K562 (cell line): Measurements from ENCODE around the gene LST1. TPM values are rescaled to one million over a fixed set of nuclear protein-coding genes. Genes with fewer than 3 reads are reported as not detected.

Experiments
- BDP1 ChIP-seq: IDR thresholded peaks from 3 replicates; pipeline ENCODE4 v1.6.1; 2011; ENCODE audit not compliant: insufficient read length, insufficient read depth
- CREB1 ChIP-seq, 2 experiments: sonication (generic) in 1 of 2; formaldehyde crosslinking in 1 of 2; IDR thresholded peaks; 2 replicates each; pipeline versions ENCODE4 v1.6.1 to v1.8.0; 2012 to 2022; ENCODE audit warnings: inconsistent platforms in 1 of 2, mild to moderate bottlenecking in 1 of 2, missing genetic modification reagents in 1 of 2, moderate library complexity in 1 of 2
- CREM ChIP-seq: IDR thresholded peaks from 2 replicates; pipeline ENCODE4 v1.6.1; 2014; ENCODE audit warnings: antibody characterized with exemption, low read depth
- HIVEP1 ChIP-seq: fragments of 250-450 bp; sonication (Bioruptor Pico); IDR thresholded peaks from 2 replicates; pipeline ENCODE4 v1.4.0; 2020; ENCODE audit warnings: mild to moderate bottlenecking
- HMG20B ChIP-seq: fragments of 250-450 bp; sonication (Bioruptor Pico); IDR thresholded peaks from 2 replicates; pipeline ENCODE4 v1.5.0; 2021; ENCODE audit warnings: mild to moderate bottlenecking
- HNRNPUL1 ChIP-seq: fragments of 200-400 bp; formaldehyde crosslinking; IDR thresholded peaks from 2 replicates; pipeline ENCODE4 v1.6.1; 2017; ENCODE audit warnings: low read length
- IRF2 ChIP-seq: sonication (generic); formaldehyde crosslinking; IDR thresholded peaks from 2 replicates; pipeline ENCODE4 v1.8.1; 2022; ENCODE audit warnings: mild to moderate bottlenecking, missing genetic modification reagents
- KDM4B ChIP-seq, 2 experiments: fragments of 450-650 bp in 1 of 2; sonication (generic) in 1 of 2; IDR thresholded peaks; 2 replicates each; pipeline ENCODE4 v1.6.1; 2016 to 2017; ENCODE audit warnings: borderline replicate concordance in 2 of 2, antibody characterized with exemption in 1 of 2, low read depth in 1 of 2, mild to moderate bottlenecking in 1 of 2
- MIER1 ChIP-seq: fragments of 450-650 bp; IDR thresholded peaks from 2 replicates; pipeline ENCODE4 v1.6.1; 2016; ENCODE audit warnings: antibody characterized with exemption, mild to moderate bottlenecking, low read depth
- NBN ChIP-seq: fragments of 450-650 bp; IDR thresholded peaks from 2 replicates; pipeline ENCODE4 v1.6.1; 2016; ENCODE audit warnings: low read depth, mild to moderate bottlenecking
- SMAD4 ChIP-seq: fragments of 250-450 bp; sonication (Bioruptor Pico); conservative IDR thresholded peaks from 2 replicates; pipeline ENCODE4 v1.8.0; 2021; ENCODE audit warnings: inconsistent platforms, mild to moderate bottlenecking, moderate library complexity
- U2AF1 ChIP-seq: fragments of 200-400 bp; formaldehyde crosslinking; optimal IDR thresholded peaks from 2 replicates; pipeline ENCODE3; 2017; ENCODE audit warnings: mild to moderate bottlenecking, low read depth, low read length, moderate library complexity
- ZNF551 ChIP-seq: fragments of 250-450 bp; sonication (Bioruptor Pico); IDR thresholded peaks from 2 replicates; pipeline ENCODE4 v1.5.0; 2021; ENCODE audit warnings: mild to moderate bottlenecking, moderate library complexity
- ZNF75A ChIP-seq: fragments of 450-650 bp; formaldehyde crosslinking; IDR thresholded peaks from 2 replicates; pipeline ENCODE4 v1.4.0; 2020; ENCODE audit warnings: mild to moderate bottlenecking
- polyA plus RNA-seq, 8 experiments: library from polyadenylated mRNA; depleted of rRNA in 4 of 8; stranded (reverse) in 5 of 8; unstranded in 3 of 8; fragments of >200 nt; fragmentation: Nextera tagmentation in 2 of 8; fragmentation: Illumina TruSeq in 1 of 8; extraction: Ambion mirVana in 2 of 8; extraction: Trizol in 1 of 8; gene quantifications; 2 replicates each; pipeline versions ENCODE4 v1.2.1 to v1.2.3, GENCODE V29; 2011 to 2014; ENCODE audit warnings: inconsistent platforms in 1 of 8, missing spikeins in 1 of 8
- total RNA-seq, 7 experiments: library from RNA; depleted of rRNA in 6 of 7; stranded (reverse); fragments of >200 nt in 6 of 7; fragmentation: Illumina TruSeq in 2 of 7; extraction: Trizol in 2 of 7; gene quantifications; 2 replicates each; pipeline versions ENCODE4 v1.2.1 to v1.2.3, GENCODE V29; 2011 to 2021; ENCODE audit warnings: low replicate concordance in 1 of 7
- TF ChIP-seq, protein P1 (sequence below): sonication (generic); formaldehyde crosslinking; IDR thresholded peaks from 2 replicates; pipeline ENCODE4 v1.8.1; 2023; ENCODE audit warnings: missing genetic modification reagents, mild to moderate bottlenecking, borderline replicate concordance
- TF ChIP-seq, protein P2 (sequence below): fragments of 450-650 bp; formaldehyde crosslinking; IDR thresholded peaks from 2 replicates; pipeline ENCODE4 v1.4.0; 2022; ENCODE audit warnings: missing genetic modification characterization
- TF ChIP-seq, protein P3 (sequence below): fragments of 150-350 bp; conservative IDR thresholded peaks from 2 replicates; pipeline ENCODE4 v1.6.1; 2014; ENCODE audit warnings: low read length
- TF ChIP-seq, protein P4 (sequence below): fragments of 250-450 bp; sonication (Bioruptor Pico); IDR thresholded peaks from 2 replicates; pipeline ENCODE4 v1.5.0; 2021

LST1 gene
- total and polyA plus RNA-seq, 9 of the 15 experiments (the other 6 are each of a cell fraction or from before 2014, with no cell fraction given), result 0.82 to 7.8 (median 1.7) TPM

DNA sequence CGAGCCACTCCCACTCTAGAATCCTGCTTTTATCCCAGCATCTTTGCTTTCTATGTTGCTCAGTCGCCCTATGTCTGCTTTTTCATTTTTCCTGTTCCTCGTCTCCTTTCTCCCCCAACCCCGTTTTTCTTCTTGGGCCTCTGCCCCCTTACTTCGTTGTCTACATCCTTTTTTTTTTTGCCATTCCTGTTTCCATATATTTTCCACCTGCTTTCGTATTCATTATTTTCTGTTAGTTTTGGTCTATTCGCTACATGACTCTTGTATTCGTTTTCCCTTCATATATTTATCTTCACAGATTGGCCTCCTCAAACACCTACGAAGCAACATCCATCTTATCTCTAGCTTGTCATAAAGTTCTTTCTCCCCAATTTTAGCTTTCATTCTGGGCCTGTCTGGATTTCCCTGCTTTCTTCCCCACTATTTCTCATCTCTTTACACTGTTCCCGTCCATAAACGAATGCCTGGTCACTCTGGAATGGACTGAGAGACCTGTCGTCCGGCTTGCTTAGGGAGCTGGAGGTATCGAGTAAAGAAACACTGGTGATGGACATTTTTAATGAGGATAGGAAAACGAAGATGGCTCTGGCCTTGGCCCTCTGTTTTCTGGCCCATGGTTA lies 35.4 kb downstream of the LST1 start (continued):
- TF ChIP-seq, protein P1, sequence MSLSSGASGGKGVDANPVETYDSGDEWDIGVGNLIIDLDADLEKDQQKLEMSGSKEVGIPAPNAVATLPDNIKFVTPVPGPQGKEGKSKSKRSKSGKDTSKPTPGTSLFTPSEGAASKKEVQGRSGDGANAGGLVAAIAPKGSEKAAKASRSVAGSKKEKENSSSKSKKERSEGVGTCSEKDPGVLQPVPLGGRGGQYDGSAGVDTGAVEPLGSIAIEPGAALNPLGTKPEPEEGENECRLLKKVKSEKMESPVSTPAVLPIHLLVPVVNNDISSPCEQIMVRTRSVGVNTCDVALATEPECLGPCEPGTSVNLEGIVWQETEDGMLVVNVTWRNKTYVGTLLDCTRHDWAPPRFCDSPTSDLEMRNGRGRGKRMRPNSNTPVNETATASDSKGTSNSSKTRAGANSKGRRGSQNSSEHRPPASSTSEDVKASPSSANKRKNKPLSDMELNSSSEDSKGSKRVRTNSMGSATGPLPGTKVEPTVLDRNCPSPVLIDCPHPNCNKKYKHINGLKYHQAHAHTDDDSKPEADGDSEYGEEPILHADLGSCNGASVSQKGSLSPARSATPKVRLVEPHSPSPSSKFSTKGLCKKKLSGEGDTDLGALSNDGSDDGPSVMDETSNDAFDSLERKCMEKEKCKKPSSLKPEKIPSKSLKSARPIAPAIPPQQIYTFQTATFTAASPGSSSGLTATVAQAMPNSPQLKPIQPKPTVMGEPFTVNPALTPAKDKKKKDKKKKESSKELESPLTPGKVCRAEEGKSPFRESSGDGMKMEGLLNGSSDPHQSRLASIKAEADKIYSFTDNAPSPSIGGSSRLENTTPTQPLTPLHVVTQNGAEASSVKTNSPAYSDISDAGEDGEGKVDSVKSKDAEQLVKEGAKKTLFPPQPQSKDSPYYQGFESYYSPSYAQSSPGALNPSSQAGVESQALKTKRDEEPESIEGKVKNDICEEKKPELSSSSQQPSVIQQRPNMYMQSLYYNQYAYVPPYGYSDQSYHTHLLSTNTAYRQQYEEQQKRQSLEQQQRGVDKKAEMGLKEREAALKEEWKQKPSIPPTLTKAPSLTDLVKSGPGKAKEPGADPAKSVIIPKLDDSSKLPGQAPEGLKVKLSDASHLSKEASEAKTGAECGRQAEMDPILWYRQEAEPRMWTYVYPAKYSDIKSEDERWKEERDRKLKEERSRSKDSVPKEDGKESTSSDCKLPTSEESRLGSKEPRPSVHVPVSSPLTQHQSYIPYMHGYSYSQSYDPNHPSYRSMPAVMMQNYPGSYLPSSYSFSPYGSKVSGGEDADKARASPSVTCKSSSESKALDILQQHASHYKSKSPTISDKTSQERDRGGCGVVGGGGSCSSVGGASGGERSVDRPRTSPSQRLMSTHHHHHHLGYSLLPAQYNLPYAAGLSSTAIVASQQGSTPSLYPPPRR (CRISPR knock-in tag), result 0 out of 2 replicates have a peak, but pooled peaks have one; percentile 56
- TF ChIP-seq HNRNPUL1 (no peak), IRF2 (no peak), BDP1 (no peak), HMG20B (no peak), CREB1 (IDR thresholded peaks at IDR 0.05) (no peak), CREB1 (CRISPR knock-in tag; IDR thresholded peaks at IDR 0.05) (no peak), SMAD4 (CRISPR knock-in tag) (no peak), KDM4B (IDR thresholded peaks at IDR 0.05; ENCODE audit: borderline replicate concordance in 2 of 2, low read depth in 1 of 2) (no peak), ZNF75A (CRISPR knock-in tag) (no peak), ZNF551 (CRISPR knock-in tag) (no peak), U2AF1 (no peak), HIVEP1 (no peak), NBN (peak; percentile 65; the same call in 1 of the 2 replicates), CREM (no peak), MIER1 (peak; percentile 72; the same call in 1 of the 2 replicates)
- TF ChIP-seq, protein P2, sequence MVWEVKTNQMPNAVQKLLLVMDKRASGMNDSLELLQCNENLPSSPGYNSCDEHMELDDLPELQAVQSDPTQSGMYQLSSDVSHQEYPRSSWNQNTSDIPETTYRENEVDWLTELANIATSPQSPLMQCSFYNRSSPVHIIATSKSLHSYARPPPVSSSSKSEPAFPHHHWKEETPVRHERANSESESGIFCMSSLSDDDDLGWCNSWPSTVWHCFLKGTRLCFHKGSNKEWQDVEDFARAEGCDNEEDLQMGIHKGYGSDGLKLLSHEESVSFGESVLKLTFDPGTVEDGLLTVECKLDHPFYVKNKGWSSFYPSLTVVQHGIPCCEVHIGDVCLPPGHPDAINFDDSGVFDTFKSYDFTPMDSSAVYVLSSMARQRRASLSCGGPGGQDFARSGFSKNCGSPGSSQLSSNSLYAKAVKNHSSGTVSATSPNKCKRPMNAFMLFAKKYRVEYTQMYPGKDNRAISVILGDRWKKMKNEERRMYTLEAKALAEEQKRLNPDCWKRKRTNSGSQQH (CRISPR knock-in tag), result 0 out of 2 replicates have a peak, but pooled peaks have one; percentile 33
- TF ChIP-seq, protein P3, sequence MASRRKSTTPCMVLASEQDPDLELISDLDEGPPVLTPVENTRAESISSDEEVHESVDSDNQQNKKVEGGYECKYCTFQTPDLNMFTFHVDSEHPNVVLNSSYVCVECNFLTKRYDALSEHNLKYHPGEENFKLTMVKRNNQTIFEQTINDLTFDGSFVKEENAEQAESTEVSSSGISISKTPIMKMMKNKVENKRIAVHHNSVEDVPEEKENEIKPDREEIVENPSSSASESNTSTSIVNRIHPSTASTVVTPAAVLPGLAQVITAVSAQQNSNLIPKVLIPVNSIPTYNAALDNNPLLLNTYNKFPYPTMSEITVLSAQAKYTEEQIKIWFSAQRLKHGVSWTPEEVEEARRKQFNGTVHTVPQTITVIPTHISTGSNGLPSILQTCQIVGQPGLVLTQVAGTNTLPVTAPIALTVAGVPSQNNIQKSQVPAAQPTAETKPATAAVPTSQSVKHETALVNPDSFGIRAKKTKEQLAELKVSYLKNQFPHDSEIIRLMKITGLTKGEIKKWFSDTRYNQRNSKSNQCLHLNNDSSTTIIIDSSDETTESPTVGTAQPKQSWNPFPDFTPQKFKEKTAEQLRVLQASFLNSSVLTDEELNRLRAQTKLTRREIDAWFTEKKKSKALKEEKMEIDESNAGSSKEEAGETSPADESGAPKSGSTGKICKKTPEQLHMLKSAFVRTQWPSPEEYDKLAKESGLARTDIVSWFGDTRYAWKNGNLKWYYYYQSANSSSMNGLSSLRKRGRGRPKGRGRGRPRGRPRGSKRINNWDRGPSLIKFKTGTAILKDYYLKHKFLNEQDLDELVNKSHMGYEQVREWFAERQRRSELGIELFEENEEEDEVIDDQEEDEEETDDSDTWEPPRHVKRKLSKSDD, result no peak
- TF ChIP-seq, protein P4, sequence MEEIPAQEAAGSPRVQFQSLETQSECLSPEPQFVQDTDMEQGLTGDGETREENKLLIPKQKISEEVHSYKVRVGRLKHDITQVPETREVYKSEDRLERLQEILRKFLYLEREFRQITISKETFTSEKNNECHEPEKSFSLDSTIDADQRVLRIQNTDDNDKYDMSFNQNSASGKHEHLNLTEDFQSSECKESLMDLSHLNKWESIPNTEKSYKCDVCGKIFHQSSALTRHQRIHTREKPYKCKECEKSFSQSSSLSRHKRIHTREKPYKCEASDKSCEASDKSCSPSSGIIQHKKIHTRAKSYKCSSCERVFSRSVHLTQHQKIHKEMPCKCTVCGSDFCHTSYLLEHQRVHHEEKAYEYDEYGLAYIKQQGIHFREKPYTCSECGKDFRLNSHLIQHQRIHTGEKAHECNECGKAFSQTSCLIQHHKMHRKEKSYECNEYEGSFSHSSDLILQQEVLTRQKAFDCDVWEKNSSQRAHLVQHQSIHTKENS (CRISPR knock-in tag), result no peak
